Progenitor cell of endocrine pancreas (in vitro differentiated cells): ENCODE data around the gene MED4. TPM values are rescaled to one million over a fixed set of nuclear protein-coding genes. Genes with fewer than 3 reads are reported as not detected.

Source experiments
- DNase-seq: peaks from one replicate; pipeline ENCODE4 v3.0.0; 2021; ENCODE audit warnings: low spot score; ENCODE audit not compliant: unreplicated experiment
- H3K27ac Mint-ChIP-seq: 2 replicates; pipeline ENCODE4 v1.8.0; 2021; ENCODE audit warnings: mild to moderate bottlenecking, moderate library complexity, mixed read lengths
- H3K27me3 Mint-ChIP-seq: 2 replicates; pipeline ENCODE4 v1.8.0; 2021; ENCODE audit warnings: mixed read lengths
- H3K36me3 Mint-ChIP-seq: 2 replicates; pipeline ENCODE4 v1.8.0; 2022; ENCODE audit warnings: mixed read lengths; ENCODE audit not compliant: insufficient read depth
- H3K4me1 Mint-ChIP-seq: 2 replicates; pipeline ENCODE4 v1.8.0; 2021; ENCODE audit warnings: low read depth, mixed read lengths
- H3K4me3 Mint-ChIP-seq: 2 replicates; pipeline ENCODE4 v1.8.0; 2021; ENCODE audit warnings: low read depth, mild to moderate bottlenecking, moderate library complexity, mixed read lengths
- H3K9me3 Mint-ChIP-seq: 2 replicates; pipeline ENCODE4 v1.8.0; 2021; ENCODE audit warnings: low read depth, mixed read lengths
- total RNA-seq: library from RNA; stranded (reverse); gene quantifications from 2 replicates; pipeline ENCODE4 v1.2.1, GENCODE V29; 2021
- TF ChIP-seq, protein P1 (sequence below): fragments of 200-600 bp; sonication (generic); IDR thresholded peaks from one replicate; pipeline ENCODE4 v1.5.0; 2021; ENCODE audit warnings: antibody characterized with exemption, mild to moderate bottlenecking; ENCODE audit not compliant: unreplicated experiment

MED4 gene
- total RNA-seq, 1 donor from 2014 or later, result 56.1 TPM

DNA sequence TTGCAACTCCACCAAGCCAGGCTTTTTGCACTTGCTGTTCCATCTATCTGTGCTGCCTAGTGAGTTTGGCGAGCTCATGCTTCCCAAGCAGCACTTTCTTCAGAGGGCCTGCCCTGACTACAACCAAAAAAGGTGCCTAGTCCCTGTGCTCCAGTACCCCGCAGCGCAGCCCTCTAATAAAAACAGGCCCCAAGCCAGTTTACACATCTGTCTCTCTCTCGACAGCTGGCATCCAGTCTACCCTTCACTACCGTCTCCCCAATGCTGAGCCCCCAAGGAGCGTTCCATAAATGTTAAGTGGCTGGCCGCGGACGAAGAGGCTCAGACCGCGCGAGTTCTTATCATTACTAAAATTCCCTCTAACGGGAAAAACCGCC is 512 bp downstream of the MED4 start:
- H3K36me3 Mint-ChIP-seq, result no peaks in the 10 kb centered on the region
- H3K27ac Mint-ChIP-seq, result peak overlapping the region; percentile 97
- no peaks in the 10 kb centered on the region for H3K27me3 Mint-ChIP-seq
- H3K4me1 Mint-ChIP-seq, result peaks cover 32% of the 10 kb centered on the region
- no peak for DNase-seq
- TF ChIP-seq, protein P1, sequence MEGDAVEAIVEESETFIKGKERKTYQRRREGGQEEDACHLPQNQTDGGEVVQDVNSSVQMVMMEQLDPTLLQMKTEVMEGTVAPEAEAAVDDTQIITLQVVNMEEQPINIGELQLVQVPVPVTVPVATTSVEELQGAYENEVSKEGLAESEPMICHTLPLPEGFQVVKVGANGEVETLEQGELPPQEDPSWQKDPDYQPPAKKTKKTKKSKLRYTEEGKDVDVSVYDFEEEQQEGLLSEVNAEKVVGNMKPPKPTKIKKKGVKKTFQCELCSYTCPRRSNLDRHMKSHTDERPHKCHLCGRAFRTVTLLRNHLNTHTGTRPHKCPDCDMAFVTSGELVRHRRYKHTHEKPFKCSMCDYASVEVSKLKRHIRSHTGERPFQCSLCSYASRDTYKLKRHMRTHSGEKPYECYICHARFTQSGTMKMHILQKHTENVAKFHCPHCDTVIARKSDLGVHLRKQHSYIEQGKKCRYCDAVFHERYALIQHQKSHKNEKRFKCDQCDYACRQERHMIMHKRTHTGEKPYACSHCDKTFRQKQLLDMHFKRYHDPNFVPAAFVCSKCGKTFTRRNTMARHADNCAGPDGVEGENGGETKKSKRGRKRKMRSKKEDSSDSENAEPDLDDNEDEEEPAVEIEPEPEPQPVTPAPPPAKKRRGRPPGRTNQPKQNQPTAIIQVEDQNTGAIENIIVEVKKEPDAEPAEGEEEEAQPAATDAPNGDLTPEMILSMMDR, result no peak
- H3K4me3 Mint-ChIP-seq, result peak overlapping the region; percentile 96
- peaks cover 3% of the 10 kb centered on the region for H3K9me3 Mint-ChIP-seq

DNA sequence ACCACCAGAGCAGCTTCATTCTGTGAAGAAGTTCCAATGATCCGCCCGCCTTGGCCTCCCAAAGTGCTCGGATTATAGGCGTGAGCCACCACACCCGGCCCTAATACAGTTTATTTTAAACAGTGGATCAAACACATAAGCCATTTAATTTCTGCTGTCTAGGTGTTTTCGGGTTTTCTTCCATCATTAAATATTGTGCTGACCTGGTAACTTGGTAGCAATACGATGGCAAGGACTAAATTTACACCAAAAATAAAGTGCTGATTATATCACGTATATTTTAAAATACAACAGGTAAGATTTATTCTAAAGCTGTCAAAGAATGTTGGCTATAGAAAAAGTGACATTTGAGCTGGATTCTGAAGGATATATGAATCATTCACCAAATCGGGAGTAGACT is 1.3 kb downstream of the MED4 start:
- Mint-ChIP-seq H3K36me3 (no peaks in the 10 kb centered on the region), H3K4me1 (peaks cover 32% of the 10 kb centered on the region), H3K4me3 (peak overlapping the region; percentile 96), H3K27ac (peak overlapping the region; percentile 97), H3K9me3 (peaks cover 3% of the 10 kb centered on the region), H3K27me3 (no peaks in the 10 kb centered on the region)
- no peak for DNase-seq
- TF ChIP-seq, protein P1, result no peak

DNA sequence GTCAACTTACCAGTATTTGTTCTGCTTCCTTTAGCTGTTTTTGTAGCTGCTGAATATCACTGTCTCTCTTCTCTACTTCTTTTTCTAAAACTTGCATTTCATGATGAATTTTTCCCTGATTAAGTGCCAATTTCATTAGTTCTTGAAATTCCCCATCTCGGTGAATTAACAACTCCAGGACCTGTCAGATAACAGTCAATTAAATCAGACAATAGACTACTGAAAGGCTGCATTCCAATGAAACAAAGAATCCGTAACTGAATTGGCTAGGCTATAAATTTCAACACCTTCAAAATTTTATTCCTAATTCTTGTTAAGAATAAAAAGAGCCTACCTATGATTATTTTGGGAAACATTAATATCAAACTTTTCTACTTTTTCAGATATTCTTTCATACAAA is 8.6 kb downstream of the MED4 start:
- Mint-ChIP-seq H3K27ac (no peak overlapping the region), H3K4me3 (no peak overlapping the region), H3K9me3 (no peaks in the 10 kb centered on the region), H3K36me3 (peaks cover 10% of the 10 kb centered on the region), H3K4me1 (no peaks in the 10 kb centered on the region), H3K27me3 (no peaks in the 10 kb centered on the region)
- DNase-seq, result no peak
- TF ChIP-seq, protein P1, result no peak

DNA sequence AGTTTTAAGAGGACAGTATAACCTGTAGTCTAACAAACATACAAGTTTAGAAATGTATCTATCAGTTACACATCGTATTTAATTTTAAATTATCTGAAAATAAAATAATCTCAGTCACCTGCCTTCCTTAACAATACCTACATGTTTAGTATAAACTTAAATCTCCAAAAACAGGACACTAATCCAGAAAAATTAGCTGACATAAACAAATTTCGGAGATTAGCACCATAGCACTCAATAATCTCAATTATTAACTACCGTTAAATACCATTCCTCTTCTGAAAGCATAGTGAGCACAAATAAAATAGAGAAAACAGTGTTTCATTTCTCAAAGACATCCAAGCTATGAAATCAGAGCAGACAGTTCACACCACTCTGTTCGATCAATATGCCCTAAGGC is 13.2 kb downstream of the MED4 start:
- Mint-ChIP-seq H3K9me3 (no peaks in the 10 kb centered on the region), H3K36me3 (peaks cover 25% of the 10 kb centered on the region), H3K4me3 (no peak overlapping the region), H3K27me3 (no peaks in the 10 kb centered on the region), H3K27ac (no peak overlapping the region), H3K4me1 (no peaks in the 10 kb centered on the region)
- DNase-seq, result no peak
- TF ChIP-seq, protein P1, result no peak

DNA sequence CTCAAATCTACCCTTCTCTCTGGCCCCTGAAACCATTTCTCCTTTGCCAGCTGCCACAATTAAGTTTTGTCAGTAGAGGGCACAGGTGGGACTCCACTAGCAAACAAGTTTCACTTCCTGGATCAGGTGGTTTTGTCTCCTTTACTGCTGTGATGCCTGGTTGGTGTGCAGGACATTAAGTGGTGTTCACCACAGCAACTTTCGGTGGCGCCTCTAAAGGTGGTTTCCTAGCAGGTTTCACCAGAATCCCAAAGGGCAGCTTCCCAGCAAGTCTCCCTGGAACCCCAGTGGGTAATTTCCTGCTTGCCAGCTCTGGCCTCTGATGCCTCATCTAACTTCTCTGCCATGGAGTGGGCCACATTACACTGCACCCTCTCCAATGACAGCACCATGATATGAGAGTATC is 16.6 kb downstream of the MED4 start:
- Mint-ChIP-seq H3K27me3 (no peaks in the 10 kb centered on the region), H3K36me3 (peaks cover 51% of the 10 kb centered on the region), H3K4me1 (no peaks in the 10 kb centered on the region), H3K9me3 (peaks cover 12% of the 10 kb centered on the region), H3K4me3 (no peak overlapping the region), H3K27ac (no peak overlapping the region)
- DNase-seq, result no peak
- TF ChIP-seq, protein P1, result peak; percentile 18
